GM12891 (cell line): ENCODE data around the gene ESR1.

Experiments used
- DNase-seq: peaks from one replicate; pipeline ENCODE4 v3.0.0; 2011; ENCODE audit warnings: low spot score; ENCODE audit not compliant: insufficient read length
- FAIRE-seq: peaks from 2 replicates; lab custom pipeline; 2011; peaks lifted over from hg19 to GRCh38; lab: Jason Lieb, UNC
- PAX5 ChIP-seq: IDR thresholded peaks from 2 replicates; pipeline ENCODE4 v1.6.1; 2011; ENCODE audit warnings: low read length, moderate library complexity, mild to moderate bottlenecking; ENCODE audit not compliant: insufficient read depth, severe bottlenecking
- POLR2A ChIP-seq: IDR thresholded peaks from 2 replicates; pipeline ENCODE4 v1.6.1; 2011; ENCODE audit warnings: low read depth, low read length, control low read depth
- POLR2AphosphoS5 ChIP-seq: IDR thresholded peaks from 2 replicates; pipeline ENCODE4 v1.6.1; 2011; ENCODE audit warnings: low read depth, low read length, control low read depth
- POU2F2 ChIP-seq: IDR thresholded peaks from 2 replicates; pipeline ENCODE4 v1.6.1; 2011; ENCODE audit warnings: low read depth, mild to moderate bottlenecking, control low read depth, low read length, moderate library complexity
- SPI1 ChIP-seq: IDR thresholded peaks from 2 replicates; pipeline ENCODE4 v1.6.1; 2011; ENCODE audit warnings: low read depth, low read length, control low read depth
- TAF1 ChIP-seq: IDR thresholded peaks from 2 replicates; pipeline ENCODE4 v1.6.1; 2011; ENCODE audit warnings: low read depth, low read length, control low read depth

ESR1 gene

GRCh38 chr6:151905854-151906253, 98.4 kb downstream of the ESR1 start:
- no peak for DNase-seq
- FAIRE-seq, result no peak
- TF ChIP-seq POU2F2, result no peak
- no peak for TF ChIP-seq TAF1
- no peak for TF ChIP-seq POLR2A
- TF ChIP-seq PAX5, result no peak
- TF ChIP-seq POLR2AphosphoS5, result no peak
- TF ChIP-seq SPI1, result no peak

GRCh38 chr6:151911401-151911800, 103.9 kb downstream of the ESR1 start:
- no peak for FAIRE-seq
- TF ChIP-seq SPI1, result no peak
- TF ChIP-seq POU2F2, result no peak
- no peak for TF ChIP-seq POLR2AphosphoS5
- TF ChIP-seq PAX5, result no peak
- no peak for DNase-seq

GRCh38 chr6:151914484-151914883, 107.0 kb downstream of the ESR1 start:
- no peak for FAIRE-seq
- DNase-seq, result no peak

GRCh38 chr6:151916075-151916474, 108.6 kb downstream of the ESR1 start:
- DNase-seq (no peak), FAIRE-seq (no peak)
- no peak for TF ChIP-seq POU2F2
- TF ChIP-seq TAF1, result no peak
- no peak for TF ChIP-seq POLR2A
- TF ChIP-seq SPI1, result no peak
- TF ChIP-seq PAX5, result no peak
- no peak for TF ChIP-seq POLR2AphosphoS5

More at GRCh38 chr6:151914484-151914883, 107.0 kb downstream of the ESR1 start:
- no peak for TF ChIP-seq POLR2AphosphoS5
- no peak for TF ChIP-seq SPI1
- TF ChIP-seq POLR2A, result no peak
- no peak for TF ChIP-seq TAF1
- no peak for TF ChIP-seq PAX5
- no peak for TF ChIP-seq POU2F2

GRCh38 chr6:151916680-151917164, 109.2 kb downstream of the ESR1 start:
- no peak for DNase-seq

GRCh38 chr6:151917531-151918329, 110.2 kb downstream of the ESR1 start:
- TF ChIP-seq SPI1, result no peak
- no peak for TF ChIP-seq POU2F2
- no peak for TF ChIP-seq POLR2A
- no peak for FAIRE-seq
- no peak for DNase-seq

More at GRCh38 chr6:151916680-151917164, 109.2 kb downstream of the ESR1 start:
- TF ChIP-seq POLR2A (no peak), TAF1 (no peak), POLR2AphosphoS5 (no peak), PAX5 (no peak)
- FAIRE-seq, result no peak

- no peak for DNase-seq
- TF ChIP-seq SPI1 (no peak), POU2F2 (no peak), POLR2AphosphoS5 (no peak), PAX5 (no peak), POLR2A (no peak), TAF1 (no peak)
- FAIRE-seq, result no peak
These were observed 132.8 kb downstream of the ESR1 start for GRCh38 chr6:151940307-151940706.

- no peak for DNase-seq
- no peak for TF ChIP-seq PAX5
- no peak for TF ChIP-seq TAF1
- TF ChIP-seq POLR2A, result no peak
- no peak for TF ChIP-seq POU2F2
- TF ChIP-seq POLR2AphosphoS5, result no peak
- peak; percentile 79 for TF ChIP-seq SPI1
- FAIRE-seq, result no peak
These were observed 140.7 kb downstream of the ESR1 start for GRCh38 chr6:151948002-151948743.

- FAIRE-seq (no peak), DNase-seq (no peak)
These were observed 150.8 kb downstream of the ESR1 start for GRCh38 chr6:151958332-151958731.

GRCh38 chr6:151959086-151959485, 151.6 kb downstream of the ESR1 start:
- FAIRE-seq, result no peak
- no peak for TF ChIP-seq POLR2A
- TF ChIP-seq POLR2AphosphoS5, result no peak
- TF ChIP-seq SPI1, result no peak
- TF ChIP-seq POU2F2, result no peak
- no peak for TF ChIP-seq PAX5
- no peak for TF ChIP-seq TAF1
- DNase-seq, result no peak

More at GRCh38 chr6:151958332-151958731, 150.8 kb downstream of the ESR1 start:
- TF ChIP-seq POLR2A (no peak), PAX5 (no peak), POLR2AphosphoS5 (no peak), POU2F2 (no peak), TAF1 (no peak), SPI1 (no peak)
